ENCODE results near the gene TCF7L2. TPM values are rescaled to one million over a fixed set of nuclear protein-coding genes. Genes with fewer than 3 reads are reported as not detected.
A peak's percentile ranks its signal among the peaks of the same experiment; 100 is the strongest.

The TCF7L2 gene
- total RNA-seq, 1 donor from 2014 or later: 49.3 TPM

DNA sequence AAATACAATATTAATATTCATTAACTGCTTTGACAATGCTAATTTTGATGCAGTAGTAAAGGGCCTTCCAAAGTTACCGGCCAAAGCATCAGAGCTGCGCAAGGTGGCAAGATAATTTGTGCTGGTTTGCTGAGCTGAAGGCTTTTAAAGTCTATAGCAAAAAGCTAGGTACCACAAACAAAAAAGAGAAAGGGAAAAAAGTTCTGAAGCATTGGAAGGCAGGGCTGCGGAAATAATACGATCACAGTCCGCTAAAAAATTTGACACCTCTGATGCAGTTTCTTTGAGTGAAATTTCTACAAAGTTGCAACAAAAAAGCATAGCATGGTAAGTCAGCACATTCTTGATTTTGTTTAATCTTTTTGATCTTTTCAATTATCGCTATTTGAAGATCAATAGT lies 175.6 kb downstream of the TCF7L2 start:
- Mint-ChIP-seq H3K36me3 (ENCODE audit: low read depth, unreplicated experiment) (no peaks in the 10 kb centered on the region), H3K4me1 (ENCODE audit: unreplicated experiment) (peaks cover 36% of the 10 kb centered on the region), H3K27me3 (ENCODE audit: unreplicated experiment) (no peaks in the 10 kb centered on the region), H3K27ac (ENCODE audit: unreplicated experiment) (no peak overlapping the region), H3K9me3 (ENCODE audit: unreplicated experiment) (no peaks in the 10 kb centered on the region), H3K4me3 (ENCODE audit: unreplicated experiment) (no peak overlapping the region)
- no peak for DNase-seq (ENCODE audit: low spot score)
- TF ChIP-seq, protein P1, sequence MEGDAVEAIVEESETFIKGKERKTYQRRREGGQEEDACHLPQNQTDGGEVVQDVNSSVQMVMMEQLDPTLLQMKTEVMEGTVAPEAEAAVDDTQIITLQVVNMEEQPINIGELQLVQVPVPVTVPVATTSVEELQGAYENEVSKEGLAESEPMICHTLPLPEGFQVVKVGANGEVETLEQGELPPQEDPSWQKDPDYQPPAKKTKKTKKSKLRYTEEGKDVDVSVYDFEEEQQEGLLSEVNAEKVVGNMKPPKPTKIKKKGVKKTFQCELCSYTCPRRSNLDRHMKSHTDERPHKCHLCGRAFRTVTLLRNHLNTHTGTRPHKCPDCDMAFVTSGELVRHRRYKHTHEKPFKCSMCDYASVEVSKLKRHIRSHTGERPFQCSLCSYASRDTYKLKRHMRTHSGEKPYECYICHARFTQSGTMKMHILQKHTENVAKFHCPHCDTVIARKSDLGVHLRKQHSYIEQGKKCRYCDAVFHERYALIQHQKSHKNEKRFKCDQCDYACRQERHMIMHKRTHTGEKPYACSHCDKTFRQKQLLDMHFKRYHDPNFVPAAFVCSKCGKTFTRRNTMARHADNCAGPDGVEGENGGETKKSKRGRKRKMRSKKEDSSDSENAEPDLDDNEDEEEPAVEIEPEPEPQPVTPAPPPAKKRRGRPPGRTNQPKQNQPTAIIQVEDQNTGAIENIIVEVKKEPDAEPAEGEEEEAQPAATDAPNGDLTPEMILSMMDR (IDR thresholded peaks at IDR 0.05; ENCODE audit: unreplicated experiment): no peak

DNA sequence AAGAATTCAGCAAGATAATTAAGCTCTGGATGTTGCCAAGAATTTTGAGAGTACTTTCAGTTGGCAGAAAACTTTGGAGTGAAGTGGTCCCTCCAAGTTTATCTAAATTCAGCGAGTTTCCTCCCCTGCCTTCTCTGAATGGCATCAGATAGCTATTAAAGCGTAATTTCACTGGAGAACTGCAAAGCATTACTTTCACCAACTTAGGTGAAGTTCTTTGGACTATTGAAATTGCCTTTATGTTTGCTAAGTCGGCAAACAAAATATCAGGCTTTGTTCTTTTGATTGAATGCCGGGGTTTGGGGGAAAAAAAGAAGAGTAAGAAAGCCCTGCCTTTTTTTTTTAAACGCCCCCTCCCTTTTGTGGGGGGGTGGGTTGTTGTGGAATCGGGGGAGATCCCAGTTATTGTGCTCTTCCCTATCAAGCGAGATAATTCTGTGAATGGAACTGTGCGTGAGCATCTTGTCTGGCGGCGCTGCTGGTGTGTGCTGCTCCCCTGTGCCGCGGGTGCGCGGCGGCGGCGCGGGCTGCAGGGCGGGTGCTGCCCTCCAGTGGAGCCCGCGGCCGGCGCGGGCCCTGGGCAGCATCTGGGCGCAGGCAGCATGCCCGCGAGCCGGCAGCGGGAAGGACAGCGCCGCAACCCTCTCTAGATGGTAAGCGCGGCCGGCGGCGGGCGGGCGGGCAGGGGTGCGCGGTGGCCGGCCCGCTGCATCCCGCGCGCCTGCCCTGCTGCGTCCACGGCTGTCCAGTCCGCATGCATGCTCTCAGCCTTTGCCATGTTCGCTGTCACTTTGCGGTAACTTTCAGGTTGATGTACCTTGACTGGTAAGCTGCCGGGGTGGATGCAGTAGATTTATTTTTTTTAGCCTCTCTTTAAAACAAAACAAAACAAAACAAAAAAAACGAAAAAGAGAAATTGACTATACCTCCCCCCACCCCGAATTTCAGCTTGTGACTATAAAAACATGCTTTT lies 176.5 kb downstream of the TCF7L2 start:
- H3K36me3 Mint-ChIP-seq (ENCODE audit: low read depth, unreplicated experiment): no peaks in the 10 kb centered on the region
- H3K4me1 Mint-ChIP-seq (ENCODE audit: unreplicated experiment): peaks cover 30% of the 10 kb centered on the region
- no peaks in the 10 kb centered on the region for H3K9me3 Mint-ChIP-seq (ENCODE audit: unreplicated experiment)
- no peaks in the 10 kb centered on the region for H3K27me3 Mint-ChIP-seq (ENCODE audit: unreplicated experiment)
- H3K4me3 Mint-ChIP-seq (ENCODE audit: unreplicated experiment): peak overlapping the region; percentile 43
- peak; percentile 83 for DNase-seq (ENCODE audit: low spot score)
- no peak overlapping the region for H3K27ac Mint-ChIP-seq (ENCODE audit: unreplicated experiment)
- TF ChIP-seq, protein P1 (IDR thresholded peaks at IDR 0.05; ENCODE audit: unreplicated experiment): peak; percentile 48

DNA sequence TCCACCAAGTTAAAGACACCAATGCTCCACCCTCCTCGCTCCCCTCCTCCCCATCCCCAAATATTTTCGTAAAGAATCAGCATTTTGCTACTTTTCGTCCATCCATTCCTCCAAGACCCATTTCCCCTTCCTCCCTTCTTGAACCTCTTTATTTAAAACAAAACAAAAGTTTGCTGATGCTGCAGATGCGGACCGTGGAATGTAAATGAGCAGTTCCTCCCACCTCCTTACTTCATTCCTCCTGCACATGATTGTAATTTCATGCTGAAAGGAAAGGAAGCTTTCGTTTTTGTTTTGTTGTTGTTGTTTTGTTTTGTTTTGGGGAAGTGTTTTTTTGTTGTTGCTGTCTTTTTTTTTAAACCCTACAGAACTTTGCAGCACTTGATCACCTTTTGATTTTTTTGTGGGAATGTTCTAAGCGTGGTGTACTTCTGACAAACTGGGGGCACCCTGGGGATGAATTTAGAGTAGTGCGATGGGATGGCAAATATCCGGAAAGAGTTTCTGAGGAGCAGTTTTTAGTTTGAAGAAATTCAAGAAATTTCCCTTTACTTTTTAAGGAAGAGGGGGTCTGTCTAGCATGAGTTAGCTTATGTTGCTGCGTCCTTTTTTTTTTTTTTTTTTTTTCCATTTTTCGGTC lies 177.3 kb downstream of the TCF7L2 start:
- TF ChIP-seq, protein P1 (IDR thresholded peaks at IDR 0.05; ENCODE audit: unreplicated experiment): no peak
- Mint-ChIP-seq H3K27ac (ENCODE audit: unreplicated experiment) (no peak overlapping the region), H3K4me3 (ENCODE audit: unreplicated experiment) (peak overlapping the region; percentile 70), H3K36me3 (ENCODE audit: low read depth, unreplicated experiment) (no peaks in the 10 kb centered on the region), H3K9me3 (ENCODE audit: unreplicated experiment) (no peaks in the 10 kb centered on the region), H3K27me3 (ENCODE audit: unreplicated experiment) (no peaks in the 10 kb centered on the region), H3K4me1 (ENCODE audit: unreplicated experiment) (peaks cover 38% of the 10 kb centered on the region)
- no peak for DNase-seq (ENCODE audit: low spot score)

DNA sequence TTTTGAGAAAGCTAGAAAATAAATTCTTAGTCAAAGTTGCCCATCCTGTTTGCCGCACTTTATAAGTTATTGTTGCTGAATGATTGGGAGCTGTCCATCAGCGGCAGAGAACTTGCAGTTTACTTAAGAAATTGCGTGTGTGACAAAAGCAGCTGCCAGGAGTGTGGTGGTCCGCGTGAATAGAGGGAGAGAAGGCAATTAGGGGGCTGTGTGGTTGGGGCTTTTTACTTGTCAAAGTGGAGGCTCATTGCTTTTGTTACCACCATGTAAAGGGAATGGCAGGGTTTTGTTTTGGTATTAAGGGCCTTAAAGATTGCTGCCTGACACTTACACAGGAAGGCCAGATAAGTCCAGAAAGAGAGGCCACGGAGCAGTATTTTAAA lies 177.8 kb downstream of the TCF7L2 start:
- peak overlapping the region; percentile 53 for H3K27ac Mint-ChIP-seq (ENCODE audit: unreplicated experiment)
- H3K4me1 Mint-ChIP-seq (ENCODE audit: unreplicated experiment): peaks cover 43% of the 10 kb centered on the region
- TF ChIP-seq, protein P1 (IDR thresholded peaks at IDR 0.05; ENCODE audit: unreplicated experiment): no peak
- DNase-seq (ENCODE audit: low spot score): no peak
- H3K9me3 Mint-ChIP-seq (ENCODE audit: unreplicated experiment): no peaks in the 10 kb centered on the region
- H3K4me3 Mint-ChIP-seq (ENCODE audit: unreplicated experiment): no peak overlapping the region
- H3K36me3 Mint-ChIP-seq (ENCODE audit: low read depth, unreplicated experiment): no peaks in the 10 kb centered on the region
- H3K27me3 Mint-ChIP-seq (ENCODE audit: unreplicated experiment): no peaks in the 10 kb centered on the region
